ENCODE data around the gene RARA.

The RARA gene

GRCh38 chr17:40329839-40330794 is 21.1 kb downstream of the RARA start:
- no peak for DNase-seq

- DNase-seq: no peak
Observed at GRCh38 chr17:40330850-40331470, 22.0 kb downstream of the RARA start.

GRCh38 chr17:40331743-40332641 is 23.0 kb downstream of the RARA start:
- no peak for DNase-seq

GRCh38 chr17:40333781-40334448 is 24.9 kb downstream of the RARA start:
- no peak for DNase-seq

- DNase-seq: no peak
Observed at GRCh38 chr17:40335620-40336019, 26.6 kb downstream of the RARA start.

- DNase-seq: no peak
Observed at GRCh38 chr17:40337351-40337750, 28.4 kb downstream of the RARA start.

- DNase-seq: no peak
Observed at GRCh38 chr17:40338058-40338457, 29.1 kb downstream of the RARA start.

GRCh38 chr17:40338941-40339649 is 30.1 kb downstream of the RARA start:
- no peak for DNase-seq

GRCh38 chr17:40340327-40340726 is 31.3 kb downstream of the RARA start:
- no peak for DNase-seq

- DNase-seq: peak; percentile 79 to 82
Observed at GRCh38 chr17:40340880-40341807, 32.2 kb downstream of the RARA start.

- DNase-seq: no peak
Observed at GRCh38 chr17:40341808-40342503, 33.0 kb downstream of the RARA start.

- no peak for DNase-seq
Observed at GRCh38 chr17:40342504-40343218, 33.7 kb downstream of the RARA start.

- DNase-seq: no peak
Observed at GRCh38 chr17:40343219-40344119, 34.5 kb downstream of the RARA start.

GRCh38 chr17:40344421-40345160 is 35.6 kb downstream of the RARA start:
- no peak for DNase-seq

- DNase-seq: no peak
Observed at GRCh38 chr17:40345161-40345993, 36.4 kb downstream of the RARA start.

GRCh38 chr17:40345994-40346764 is 37.2 kb downstream of the RARA start:
- DNase-seq: no peak

Data from activated CD4-positive, alpha-beta T cell treated with anti-CD3 and anti-CD28 coated beads for 4 hours (primary cell).